Rectal smooth muscle tissue (tissue), 1 donor: ENCODE results near the gene FNIP2.

ENCODE experiments used
- H3K27ac ChIP-seq: one replicate; pipeline ENCODE4 v1.7.0; 2013; ENCODE audit warnings: low read depth, low read length, inconsistent platforms
- H3K27me3 ChIP-seq: one replicate; pipeline ENCODE4 v1.7.0; 2013; ENCODE audit warnings: low read length; ENCODE audit not compliant: control insufficient read depth, insufficient read depth
- H3K36me3 ChIP-seq: one replicate; pipeline ENCODE4 v1.7.0; 2013; ENCODE audit warnings: low read length; ENCODE audit not compliant: control insufficient read depth, insufficient read depth
- H3K4me1 ChIP-seq: one replicate; pipeline ENCODE4 v1.7.0; 2013; ENCODE audit warnings: low read length; ENCODE audit not compliant: control insufficient read depth, insufficient read depth
- H3K4me3 ChIP-seq: one replicate; pipeline ENCODE4 v1.7.0; 2013; ENCODE audit warnings: low read length
- H3K9ac ChIP-seq: one replicate; pipeline ENCODE4 v1.7.0; 2013; ENCODE audit warnings: low read length

The FNIP2 gene

DNA sequence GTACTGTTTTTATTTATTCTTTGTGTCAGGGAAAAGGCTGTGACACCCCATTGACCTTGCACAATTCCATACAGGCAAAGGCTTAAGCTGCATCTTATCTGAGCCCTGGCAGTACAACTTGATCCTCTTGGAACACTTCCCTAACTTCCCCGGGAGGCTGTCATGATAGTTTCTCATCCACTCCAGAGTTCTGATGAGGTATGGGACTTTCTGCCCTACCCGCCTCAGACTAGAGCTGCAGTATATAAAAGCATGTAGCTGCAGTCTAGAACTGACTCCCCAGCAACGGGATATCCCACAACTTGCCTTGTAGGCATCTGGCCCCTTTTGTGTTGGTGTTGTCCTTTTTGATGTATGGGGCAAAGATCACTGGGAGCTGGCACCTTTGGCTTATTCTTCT is 72.7 kb downstream of the FNIP2 start:
- Histone ChIP-seq H3K9ac (no peak overlapping the region), H3K4me3 (no peak overlapping the region), H3K27me3 (no peaks in the 10 kb centered on the region), H3K36me3 (peaks cover 2% of the 10 kb centered on the region), H3K27ac (no peak overlapping the region), H3K4me1 (no peaks in the 10 kb centered on the region)

DNA sequence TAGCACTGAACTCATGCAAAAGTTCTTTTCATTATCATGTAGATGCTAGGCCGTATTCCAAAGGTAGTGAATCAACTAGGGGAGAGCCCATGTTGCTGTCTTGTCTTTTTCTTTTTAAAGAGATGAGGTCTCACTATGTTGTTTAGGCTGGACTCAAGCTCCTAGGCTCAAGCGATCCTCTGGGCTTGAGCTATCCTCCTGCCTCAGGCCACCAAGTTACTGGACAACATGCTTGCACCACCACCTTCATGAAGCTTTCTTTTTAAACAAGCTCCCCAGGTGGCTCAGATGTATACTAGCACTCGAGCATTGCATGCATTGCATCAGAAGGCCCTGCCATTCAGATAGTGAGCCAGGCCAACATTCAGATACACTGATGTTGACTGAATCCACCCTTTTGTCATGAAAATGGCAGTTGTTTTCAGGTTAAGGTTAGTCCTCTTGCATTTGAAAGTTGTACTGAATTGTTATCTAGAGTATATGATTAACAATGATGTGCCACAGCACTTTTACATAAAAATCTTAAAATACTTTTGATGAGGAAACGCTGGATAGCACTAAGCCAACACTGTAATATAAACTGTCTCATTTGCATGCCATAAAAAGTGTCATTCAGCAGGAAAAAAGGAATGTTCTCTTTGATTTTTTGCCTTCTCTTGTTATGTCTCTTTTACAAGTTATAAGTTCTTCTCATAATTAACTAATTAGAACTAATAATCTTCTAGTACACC is 76.7 kb downstream of the FNIP2 start:
- H3K36me3 ChIP-seq, result peaks cover 3% of the 10 kb centered on the region
- no peak overlapping the region for H3K27ac ChIP-seq
- no peak overlapping the region for H3K9ac ChIP-seq
- H3K4me1 ChIP-seq, result no peaks in the 10 kb centered on the region
- H3K27me3 ChIP-seq, result no peaks in the 10 kb centered on the region
- no peak overlapping the region for H3K4me3 ChIP-seq

DNA sequence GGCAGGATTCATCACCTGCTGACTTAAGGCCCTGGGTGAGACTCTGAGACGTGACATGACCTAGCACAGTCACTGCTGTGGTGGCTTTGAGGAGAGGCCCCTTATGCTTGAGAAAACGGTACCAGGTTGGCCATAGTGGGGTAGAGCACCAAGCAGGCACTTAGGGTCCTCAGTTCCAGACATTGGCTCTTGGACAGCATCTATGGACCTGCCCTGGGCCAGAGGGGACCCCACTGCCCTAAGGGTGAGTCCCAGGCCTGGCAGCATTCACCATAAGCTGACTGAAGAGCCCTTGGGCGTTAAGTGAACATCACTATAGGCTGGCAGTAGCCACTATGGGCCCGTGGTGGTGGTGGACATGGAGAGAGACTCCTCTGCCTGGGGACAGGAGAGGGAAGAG is 78.7 kb downstream of the FNIP2 start:
- Histone ChIP-seq H3K36me3 (peaks cover 3% of the 10 kb centered on the region), H3K9ac (no peak overlapping the region), H3K27me3 (no peaks in the 10 kb centered on the region), H3K27ac (no peak overlapping the region), H3K4me1 (no peaks in the 10 kb centered on the region), H3K4me3 (no peak overlapping the region)

DNA sequence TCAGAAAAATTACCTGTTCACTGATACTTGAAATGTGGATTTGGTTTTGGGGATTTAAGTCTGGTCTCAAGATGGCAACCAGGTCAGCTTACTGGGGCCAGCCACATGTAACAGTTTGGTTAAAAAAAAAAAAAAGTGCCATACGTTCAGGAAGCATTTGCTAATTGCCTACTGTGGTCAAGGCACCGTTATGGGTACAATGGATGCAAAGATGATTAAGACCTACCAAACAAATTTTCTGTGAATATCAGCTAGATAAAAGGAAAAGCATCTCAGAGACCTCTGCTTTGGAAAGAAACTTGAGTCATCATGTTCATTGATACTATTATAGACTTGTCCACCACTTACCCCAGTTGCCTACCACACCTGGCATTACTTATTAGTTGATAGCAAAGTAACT is 80.9 kb downstream of the FNIP2 start:
- H3K4me1 ChIP-seq, result no peaks in the 10 kb centered on the region
- H3K27me3 ChIP-seq, result no peaks in the 10 kb centered on the region
- no peak overlapping the region for H3K9ac ChIP-seq
- no peak overlapping the region for H3K27ac ChIP-seq
- peaks cover 3% of the 10 kb centered on the region for H3K36me3 ChIP-seq
- H3K4me3 ChIP-seq, result no peak overlapping the region

DNA sequence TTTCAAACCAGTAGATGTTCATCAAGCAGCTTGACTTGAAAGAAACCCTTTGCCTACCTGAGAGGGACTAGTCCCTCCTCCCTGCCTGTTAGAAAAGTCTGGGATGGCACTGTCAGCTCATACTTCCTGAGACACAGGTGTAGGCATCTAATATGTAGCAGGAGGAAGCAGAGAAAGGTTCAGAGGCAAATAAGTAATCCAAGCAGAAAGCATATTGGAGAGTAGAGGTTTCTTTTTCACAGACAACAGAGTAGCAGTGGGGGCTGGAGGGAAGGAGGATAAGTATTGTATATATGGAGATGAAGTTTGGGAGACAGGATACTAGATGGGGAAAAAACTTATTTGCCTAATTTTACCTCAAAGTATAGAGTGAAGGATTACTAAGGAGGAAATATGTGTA is 81.5 kb downstream of the FNIP2 start:
- Histone ChIP-seq H3K36me3 (peaks cover 3% of the 10 kb centered on the region), H3K4me3 (no peak overlapping the region), H3K9ac (no peak overlapping the region), H3K27me3 (no peaks in the 10 kb centered on the region), H3K4me1 (no peaks in the 10 kb centered on the region), H3K27ac (no peak overlapping the region)

DNA sequence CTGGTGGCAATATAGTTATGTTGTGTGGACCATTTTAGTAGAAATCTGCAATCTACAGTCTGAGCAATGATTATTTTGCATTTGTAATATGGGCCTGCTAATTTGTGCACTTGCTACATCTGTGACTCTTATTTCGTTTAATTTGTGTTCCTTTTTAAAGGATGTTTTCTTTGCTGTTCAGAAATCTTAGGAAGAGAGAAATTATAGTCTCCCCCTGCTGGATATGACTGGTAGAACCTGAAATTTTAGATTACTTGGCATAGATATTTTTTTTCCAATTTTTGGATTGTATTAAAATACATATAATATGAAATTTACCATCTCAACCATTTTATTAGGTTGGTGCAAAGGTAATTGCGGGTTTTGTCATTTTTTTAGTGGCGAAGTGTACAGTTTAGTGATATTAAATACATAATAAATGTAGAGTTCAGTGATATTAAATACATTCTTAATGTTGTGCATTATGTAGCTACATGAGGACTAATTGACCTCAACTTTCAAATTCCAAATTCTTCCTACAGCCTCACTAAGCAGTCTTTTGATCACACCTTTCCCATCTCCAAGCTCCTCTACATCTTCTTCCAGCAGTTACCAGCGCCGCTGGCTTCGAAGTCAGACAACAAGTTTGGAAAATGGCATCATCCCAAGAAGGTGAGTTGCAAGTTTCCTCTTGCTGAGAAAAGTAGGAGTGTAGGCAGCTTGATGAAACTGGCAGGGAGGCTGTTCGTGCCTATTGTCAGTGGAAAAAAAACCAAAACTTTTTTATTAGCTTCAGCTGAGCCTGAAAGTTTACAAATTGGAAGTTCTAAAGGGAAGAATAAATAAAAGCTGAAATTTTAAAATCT is 82.2 kb downstream of the FNIP2 start:
- H3K4me1 ChIP-seq, result no peaks in the 10 kb centered on the region
- H3K27ac ChIP-seq, result no peak overlapping the region
- H3K9ac ChIP-seq, result no peak overlapping the region
- H3K4me3 ChIP-seq, result no peak overlapping the region
- H3K36me3 ChIP-seq, result peaks cover 3% of the 10 kb centered on the region
- H3K27me3 ChIP-seq, result no peaks in the 10 kb centered on the region

DNA sequence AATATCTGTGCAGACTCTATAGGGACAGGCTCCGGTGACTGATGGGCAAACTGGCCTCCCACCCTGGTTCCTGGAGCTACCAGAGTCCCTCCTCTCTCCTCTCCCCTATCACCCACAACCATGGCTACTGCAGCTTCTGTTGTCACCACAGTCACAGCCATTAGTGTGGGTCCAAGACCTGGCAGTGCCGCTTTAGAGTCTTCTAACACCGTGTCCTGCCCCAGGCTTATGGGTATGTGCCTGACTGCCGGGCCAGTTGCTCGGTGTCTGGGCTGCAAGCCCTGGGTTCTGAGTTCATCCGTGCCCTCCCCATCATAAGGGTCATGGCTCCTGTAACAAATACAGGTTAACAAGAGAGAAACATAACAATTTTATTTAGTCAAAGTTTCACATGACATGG is 85.4 kb downstream of the FNIP2 start:
- Histone ChIP-seq H3K27ac (no peak overlapping the region), H3K9ac (no peak overlapping the region)

DNA sequence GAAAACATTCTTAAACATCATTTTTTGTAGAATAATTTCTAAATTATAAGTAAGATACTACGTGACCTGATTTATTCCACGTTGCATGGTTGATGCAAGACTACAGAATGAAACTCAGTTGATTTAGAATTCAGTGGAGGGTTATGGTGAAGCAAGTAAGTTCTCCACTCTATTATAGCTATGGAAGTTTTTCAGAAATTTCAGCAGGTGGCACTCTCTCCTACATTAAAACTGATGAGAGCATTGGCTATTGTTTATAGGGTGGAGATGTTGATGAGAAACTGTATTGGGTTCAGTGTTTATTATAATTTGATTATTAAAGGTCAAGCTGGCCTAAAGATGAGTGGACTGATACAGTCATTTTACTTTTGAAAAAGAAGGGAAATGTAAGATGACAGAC is 88.0 kb downstream of the FNIP2 start:
- Histone ChIP-seq H3K4me3 (no peak overlapping the region), H3K27me3 (no peaks in the 10 kb centered on the region), H3K27ac (no peak overlapping the region), H3K9ac (no peak overlapping the region), H3K36me3 (peaks cover 10% of the 10 kb centered on the region), H3K4me1 (peaks cover 5% of the 10 kb centered on the region)

More for the DNA sequence above, 85.4 kb downstream of the FNIP2 start:
- Histone ChIP-seq H3K27me3 (no peaks in the 10 kb centered on the region), H3K36me3 (no peaks in the 10 kb centered on the region), H3K4me1 (peaks cover 5% of the 10 kb centered on the region), H3K4me3 (no peak overlapping the region)

DNA sequence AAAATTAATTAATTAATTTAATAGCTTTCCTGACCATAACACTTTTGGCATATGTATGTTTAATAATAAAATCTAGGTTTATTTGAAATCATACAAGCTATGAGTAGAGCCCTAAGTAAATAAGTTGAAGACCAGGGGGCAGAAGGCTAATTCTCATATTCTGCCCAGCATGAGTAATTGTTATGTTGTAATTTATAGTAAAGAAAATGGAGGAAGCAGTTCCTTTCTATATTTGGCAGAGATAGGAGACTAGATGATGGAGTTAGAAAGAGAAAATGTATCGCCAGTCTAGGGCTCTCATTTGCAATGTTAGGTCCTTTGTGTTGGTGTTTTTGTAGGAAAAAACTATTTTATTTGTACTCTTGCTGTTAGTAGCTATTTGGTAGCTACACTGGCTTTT is 89.1 kb downstream of the FNIP2 start:
- H3K4me1 ChIP-seq, result peaks cover 5% of the 10 kb centered on the region
- peaks cover 15% of the 10 kb centered on the region for H3K36me3 ChIP-seq
- H3K27me3 ChIP-seq, result no peaks in the 10 kb centered on the region
- no peak overlapping the region for H3K4me3 ChIP-seq
- H3K27ac ChIP-seq, result no peak overlapping the region
- H3K9ac ChIP-seq, result no peak overlapping the region

DNA sequence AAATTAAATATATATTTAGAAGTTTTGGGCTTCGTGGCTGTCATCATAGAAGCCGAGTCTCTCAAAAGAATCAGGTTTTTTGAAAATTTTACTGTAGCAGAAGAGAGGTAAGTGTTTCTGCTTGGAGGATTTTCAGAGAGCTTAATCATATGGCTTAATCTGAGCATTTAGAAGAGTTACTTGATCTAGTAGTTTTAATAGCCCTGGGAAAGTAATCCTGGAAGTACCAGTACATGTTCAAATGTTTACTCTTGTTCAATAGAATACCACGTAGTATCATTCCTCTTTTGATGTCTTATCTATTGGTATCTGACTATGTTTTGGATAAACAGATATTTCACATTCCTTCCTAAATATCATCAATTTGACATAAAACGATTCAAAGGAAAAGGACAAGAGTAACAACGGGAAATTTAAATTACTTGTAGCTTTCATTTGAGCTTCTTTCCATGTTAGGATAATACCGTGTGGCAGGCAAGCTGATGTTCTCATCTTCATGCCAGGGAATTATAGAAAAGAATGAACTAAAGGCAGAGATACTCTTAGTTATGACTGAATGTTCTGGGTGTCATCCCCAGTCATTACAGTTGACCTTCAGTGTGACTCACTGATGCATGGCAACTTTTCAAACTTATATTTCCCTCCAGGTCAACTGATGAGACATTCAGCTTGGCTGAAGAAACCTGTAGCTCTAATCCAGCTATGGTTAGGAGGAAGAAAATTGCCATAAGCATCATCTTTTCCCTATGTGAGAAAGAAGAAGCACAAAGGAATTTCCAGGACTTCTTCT is 89.8 kb downstream of the FNIP2 start:
- H3K27me3 ChIP-seq, result no peaks in the 10 kb centered on the region
- no peak overlapping the region for H3K4me3 ChIP-seq
- peaks cover 19% of the 10 kb centered on the region for H3K36me3 ChIP-seq
- H3K4me1 ChIP-seq, result peaks cover 5% of the 10 kb centered on the region
- no peak overlapping the region for H3K27ac ChIP-seq
- no peak overlapping the region for H3K9ac ChIP-seq

DNA sequence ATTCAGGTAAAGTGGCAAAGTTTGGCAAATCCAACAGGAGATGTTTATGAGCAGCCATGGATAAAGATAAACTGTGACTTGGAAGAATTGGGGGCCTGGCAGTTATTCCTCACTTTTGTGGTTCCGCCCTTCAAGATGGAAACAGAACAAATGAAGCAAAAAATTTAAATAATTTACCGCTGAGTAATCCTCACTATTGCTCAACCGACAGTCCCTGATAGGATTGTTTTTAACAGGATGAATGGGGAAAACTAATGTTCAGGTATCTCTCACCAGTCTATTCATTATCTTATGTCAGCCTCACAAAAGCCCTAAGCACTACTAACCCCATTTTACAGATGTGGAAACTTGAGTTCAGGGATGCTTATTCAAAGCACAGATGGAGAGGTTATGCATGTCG is 90.8 kb downstream of the FNIP2 start:
- Histone ChIP-seq H3K36me3 (peaks cover 21% of the 10 kb centered on the region), H3K27ac (no peak overlapping the region), H3K4me3 (no peak overlapping the region), H3K4me1 (peaks cover 5% of the 10 kb centered on the region), H3K9ac (no peak overlapping the region), H3K27me3 (no peaks in the 10 kb centered on the region)

DNA sequence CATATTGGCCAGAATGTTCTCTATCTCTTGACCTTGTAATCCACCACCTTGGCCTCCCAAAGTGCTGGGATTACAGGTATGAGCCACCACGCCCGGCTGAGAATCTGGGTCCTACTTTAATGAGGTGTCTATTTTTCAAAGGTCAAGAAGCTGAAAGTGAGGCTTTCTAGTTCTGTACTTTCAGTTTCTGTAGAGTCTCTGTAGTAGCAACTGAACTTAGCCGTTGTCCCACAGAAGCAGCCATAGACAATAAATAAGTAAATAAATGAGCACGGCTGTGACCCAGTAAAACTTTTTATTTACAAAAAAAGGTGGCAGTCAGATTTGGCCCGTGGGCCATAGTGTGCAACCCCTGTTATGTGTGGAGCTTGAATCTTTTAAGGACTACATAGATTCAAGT is 92.0 kb downstream of the FNIP2 start:
- Histone ChIP-seq H3K4me3 (no peak overlapping the region), H3K9ac (no peak overlapping the region), H3K27me3 (no peaks in the 10 kb centered on the region), H3K27ac (no peak overlapping the region), H3K36me3 (peaks cover 21% of the 10 kb centered on the region), H3K4me1 (peaks cover 5% of the 10 kb centered on the region)
